GM10847 (cell line): ENCODE measurements around the gene EN2.

Experiments
- POLR2A ChIP-seq: IDR thresholded peaks from 2 replicates; pipeline ENCODE4 v1.6.1; 2011; ENCODE audit not compliant: insufficient read length; ENCODE audit errors: extremely low read depth

Gene EN2

DNA sequence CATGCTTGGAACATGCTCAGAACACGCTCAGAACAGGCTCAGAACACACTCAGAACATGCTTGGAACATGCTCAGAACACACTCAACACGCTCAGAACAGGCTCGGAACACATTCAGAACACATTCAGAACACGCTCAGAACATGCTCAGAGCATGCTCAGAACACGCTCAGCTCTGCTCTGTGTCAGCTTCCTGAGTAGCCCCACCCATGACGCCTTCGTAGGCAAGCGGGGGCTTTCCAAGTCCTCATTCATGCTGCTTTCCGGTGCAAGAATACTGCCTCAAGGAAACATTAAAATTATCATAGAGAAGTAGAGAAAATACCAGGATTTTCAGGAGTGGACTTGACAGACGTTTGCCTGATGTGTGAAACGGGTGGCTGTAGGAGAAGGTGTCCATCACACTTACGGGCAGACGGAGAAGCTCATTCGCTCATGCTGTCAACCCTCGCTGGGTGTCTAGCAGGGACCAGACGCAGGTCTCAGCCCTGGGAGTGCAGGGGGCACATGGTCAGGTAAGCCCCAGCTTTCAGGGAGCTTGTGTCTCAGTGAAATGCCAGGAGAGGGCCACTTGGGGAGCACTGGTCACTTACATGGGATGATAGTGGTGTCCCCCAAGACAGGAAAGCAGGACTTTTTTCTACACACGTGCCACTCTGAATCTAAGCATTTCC is 24.7 kb downstream of the EN2 start:
- no peak for TF ChIP-seq POLR2A

DNA sequence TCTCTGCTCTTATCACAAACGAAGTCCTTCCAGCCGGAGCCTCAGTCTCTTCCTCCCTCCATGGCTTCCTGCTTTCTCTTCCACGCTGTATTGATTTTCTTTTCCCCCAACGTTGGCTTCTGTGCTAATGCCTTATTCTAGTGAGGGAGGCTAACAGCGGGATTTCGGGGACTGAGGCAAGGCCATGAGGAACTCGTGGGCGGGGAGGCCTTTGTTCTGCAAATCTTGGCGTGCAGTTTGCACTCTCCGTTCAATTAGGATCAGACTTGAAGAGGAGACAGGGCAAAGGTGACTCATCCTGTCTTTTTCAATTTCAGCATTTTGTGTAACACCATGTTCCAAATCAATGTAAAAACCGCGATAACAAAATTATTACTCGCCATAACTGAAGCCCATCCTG is 25.3 kb downstream of the EN2 start:
- no peak for TF ChIP-seq POLR2A

DNA sequence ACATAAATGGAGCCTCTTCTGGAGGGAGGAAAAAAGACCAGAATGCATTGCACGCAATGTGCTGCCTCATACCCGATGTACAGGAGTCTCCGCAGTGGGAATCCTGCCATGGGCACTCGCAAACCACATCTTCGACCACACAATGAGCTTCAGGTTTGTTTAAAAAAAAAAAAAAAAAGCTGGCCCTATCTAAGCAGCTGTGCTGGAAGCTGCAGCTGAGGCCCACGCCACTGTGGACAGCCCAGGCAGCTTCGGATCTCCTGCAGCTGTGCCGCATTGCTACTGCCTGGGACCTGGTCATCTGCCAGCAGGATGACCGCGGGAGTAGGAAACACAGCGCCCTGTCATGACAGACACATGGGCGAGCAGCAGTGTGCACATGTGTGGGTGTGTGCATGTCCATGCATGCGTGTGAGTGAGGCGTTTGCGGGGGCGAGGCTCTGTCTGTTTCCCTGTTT is 26.0 kb downstream of the EN2 start:
- no peak for TF ChIP-seq POLR2A

DNA sequence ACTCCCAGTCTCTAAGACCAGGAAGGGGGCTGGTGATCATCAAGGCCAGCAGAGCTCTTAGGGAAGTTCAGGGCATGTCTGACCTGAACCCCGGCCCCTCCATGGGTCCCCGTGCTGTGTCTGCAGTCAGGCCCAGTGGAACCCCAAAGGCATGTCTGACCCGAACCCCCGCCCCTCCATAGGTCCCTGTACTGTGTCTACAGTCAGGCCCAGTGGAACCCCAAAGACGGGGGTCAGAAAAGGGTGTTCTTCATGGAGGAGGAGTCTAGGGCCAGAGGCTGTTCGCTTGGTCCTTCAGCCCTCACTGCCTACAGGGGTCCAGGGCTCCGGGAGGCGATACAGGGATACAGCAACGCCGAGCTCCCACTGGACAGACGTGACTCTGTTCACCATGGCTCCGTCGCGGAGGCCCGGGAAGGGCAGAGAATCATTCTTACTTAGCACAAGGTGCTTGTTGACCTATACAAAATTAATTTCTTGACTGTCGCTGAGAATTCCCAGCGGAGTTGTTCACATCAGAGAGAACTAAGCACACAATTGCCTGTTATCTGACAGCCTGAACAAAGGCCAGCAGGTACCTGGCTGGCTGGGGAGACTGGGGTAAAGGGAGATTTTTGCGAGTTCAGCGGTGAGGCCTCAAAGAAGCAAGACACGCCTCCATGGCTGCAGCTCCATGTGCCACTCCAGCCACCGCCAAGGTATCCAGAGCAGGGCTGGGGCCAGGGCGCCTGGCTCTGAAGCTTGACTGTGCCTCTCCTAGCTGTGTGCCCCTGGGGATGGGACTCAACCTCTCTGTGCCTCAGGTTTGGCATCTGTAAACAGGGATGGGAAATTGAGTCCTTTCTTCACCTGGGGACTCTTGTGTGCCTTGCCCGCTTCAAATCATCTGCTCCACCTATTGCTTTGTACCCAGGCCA is 26.8 kb downstream of the EN2 start:
- no peak for TF ChIP-seq POLR2A

DNA sequence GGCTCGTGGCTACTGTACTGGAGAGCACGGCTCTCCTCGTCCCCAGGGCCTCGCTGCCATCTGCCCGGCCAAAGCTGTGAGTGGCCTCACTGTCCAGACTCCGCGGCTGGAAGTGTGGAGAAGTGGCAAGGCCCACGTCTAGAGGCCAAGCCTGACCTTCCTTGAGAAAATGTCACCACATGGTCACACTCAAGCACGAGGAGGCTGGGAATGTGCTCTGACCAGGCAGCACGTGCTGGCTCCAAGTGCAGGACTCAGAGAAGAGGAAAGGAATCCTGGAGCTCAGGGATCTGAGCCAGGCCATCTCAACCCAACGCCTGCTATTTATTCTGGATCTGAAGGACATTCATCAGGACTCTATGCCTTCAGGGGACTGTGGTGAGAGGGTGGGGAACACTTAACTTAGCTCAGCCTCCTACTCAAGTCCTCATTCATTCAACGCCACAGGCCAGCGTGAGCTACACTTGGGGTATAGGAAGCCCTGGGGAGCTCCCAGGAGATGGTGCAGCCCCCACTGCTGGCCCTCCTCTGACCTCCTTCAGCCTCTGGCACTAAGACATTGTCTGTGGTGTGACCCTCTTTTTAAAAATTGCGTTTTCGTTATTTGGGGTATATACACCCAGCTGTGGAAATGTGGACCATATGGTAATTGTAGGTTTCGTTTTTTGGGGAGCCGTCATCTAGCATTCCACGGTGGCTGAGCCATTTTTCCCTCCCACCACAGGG is 29.0 kb downstream of the EN2 start:
- no peak for TF ChIP-seq POLR2A

DNA sequence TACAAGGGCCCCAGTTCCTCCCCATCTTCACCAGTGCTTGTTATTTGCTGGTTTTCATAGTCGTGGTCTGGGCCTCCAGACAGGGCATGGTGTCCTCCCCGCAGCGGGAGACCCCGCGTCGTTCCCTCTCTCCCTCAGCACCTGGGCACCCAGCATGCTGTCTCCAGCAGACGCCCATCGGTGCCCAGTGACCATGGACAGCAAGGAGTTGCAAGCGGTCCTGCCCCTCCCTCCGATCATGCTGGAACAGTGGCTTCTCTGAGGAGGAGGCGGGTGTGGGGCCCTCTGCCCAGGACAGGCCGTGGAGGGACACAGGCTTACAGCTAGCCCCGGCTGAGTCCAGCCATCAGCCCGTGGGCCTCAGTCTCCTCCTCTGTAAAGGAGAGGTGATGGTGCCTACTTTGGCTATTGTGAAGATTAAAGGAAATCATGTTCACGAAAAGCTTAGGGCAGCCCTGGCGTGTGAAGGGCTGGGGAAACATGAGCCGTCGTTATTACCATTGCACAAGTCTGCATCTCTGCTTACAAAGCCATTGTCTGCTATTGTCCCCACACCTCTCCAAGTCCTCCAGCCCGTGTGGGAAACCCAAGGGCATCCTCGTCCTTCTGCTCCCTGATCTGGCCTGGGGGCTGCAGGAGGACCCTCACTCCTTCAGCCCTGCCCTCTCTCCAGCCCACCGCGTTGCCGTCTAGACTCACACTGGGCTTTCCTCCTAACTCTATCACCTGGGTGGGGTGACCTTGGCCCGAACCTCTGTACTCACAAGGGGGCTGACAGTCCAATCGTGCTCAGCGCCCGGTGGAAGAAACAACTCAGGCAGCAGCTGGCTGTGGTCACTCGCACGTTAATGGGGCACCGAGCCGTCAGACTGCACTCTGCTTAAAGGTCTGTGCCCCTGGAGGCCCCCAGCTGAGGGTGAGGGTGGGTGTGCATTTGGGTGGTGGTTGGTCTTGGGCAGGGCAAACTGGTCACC is 29.9 kb downstream of the EN2 start:
- no peak for TF ChIP-seq POLR2A

DNA sequence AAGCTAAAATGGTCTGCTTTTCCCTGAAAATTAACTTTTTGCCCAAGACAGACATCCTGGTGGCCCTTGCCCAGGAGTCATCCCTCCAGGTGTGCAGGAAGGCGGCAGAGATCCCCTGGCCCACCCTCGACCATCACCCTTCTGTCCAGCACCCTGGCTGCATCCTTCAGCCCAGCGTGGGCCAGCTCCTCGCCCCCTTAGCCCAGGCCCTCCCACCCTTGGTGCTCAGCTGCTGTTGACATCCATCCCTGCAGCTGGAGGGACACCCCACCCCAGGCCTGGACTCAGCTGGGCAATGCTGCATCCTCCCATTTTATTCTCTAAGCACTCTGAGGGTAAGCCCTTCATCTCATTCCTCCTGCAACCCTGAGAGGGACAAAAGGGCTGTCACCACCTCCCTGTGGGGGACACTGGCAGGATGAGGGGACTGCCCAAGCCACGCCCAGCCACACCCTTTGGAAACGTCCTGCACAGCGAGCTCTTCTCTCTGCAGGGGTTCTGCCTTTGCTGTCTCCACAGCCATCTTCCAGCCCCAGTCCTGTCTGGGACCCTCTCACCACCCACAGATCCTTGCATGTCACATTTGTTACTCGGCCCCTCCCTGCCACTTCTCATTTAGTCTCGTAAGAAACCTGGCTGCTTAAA is 30.7 kb downstream of the EN2 start:
- no peak for TF ChIP-seq POLR2A

DNA sequence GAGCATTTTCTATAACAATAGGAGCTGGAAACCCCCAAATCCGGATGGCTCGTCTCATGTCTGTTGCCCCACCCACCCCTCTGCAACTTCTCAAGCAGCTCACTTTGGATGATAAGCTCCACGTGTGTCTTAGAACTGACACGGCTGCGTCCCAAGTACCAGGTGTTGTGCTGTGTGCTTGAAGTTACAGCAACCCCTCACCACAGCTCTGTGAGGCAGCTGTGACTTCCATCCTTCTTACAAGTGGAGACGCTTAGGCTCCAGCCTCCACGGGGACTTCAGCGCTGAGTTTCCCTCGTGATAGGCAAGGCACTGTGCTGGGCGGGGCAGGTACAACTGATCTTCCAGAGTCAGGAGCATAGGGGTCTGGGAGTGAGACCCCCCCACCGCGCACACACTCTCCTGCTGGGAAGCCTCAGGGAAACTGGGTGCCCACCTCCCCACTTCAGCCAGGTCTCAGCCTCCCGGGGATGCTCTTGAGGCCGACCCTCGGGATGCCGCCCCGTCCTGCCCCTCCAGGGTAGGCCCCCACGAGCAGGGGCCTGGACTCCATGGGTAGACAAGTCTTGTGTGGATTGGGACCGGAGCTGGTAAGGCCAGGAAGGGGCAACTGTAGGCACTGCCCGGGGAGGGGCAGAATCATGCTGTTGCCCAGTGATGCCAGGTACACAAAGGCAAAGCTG is 31.4 kb downstream of the EN2 start:
- TF ChIP-seq POLR2A = no peak

DNA sequence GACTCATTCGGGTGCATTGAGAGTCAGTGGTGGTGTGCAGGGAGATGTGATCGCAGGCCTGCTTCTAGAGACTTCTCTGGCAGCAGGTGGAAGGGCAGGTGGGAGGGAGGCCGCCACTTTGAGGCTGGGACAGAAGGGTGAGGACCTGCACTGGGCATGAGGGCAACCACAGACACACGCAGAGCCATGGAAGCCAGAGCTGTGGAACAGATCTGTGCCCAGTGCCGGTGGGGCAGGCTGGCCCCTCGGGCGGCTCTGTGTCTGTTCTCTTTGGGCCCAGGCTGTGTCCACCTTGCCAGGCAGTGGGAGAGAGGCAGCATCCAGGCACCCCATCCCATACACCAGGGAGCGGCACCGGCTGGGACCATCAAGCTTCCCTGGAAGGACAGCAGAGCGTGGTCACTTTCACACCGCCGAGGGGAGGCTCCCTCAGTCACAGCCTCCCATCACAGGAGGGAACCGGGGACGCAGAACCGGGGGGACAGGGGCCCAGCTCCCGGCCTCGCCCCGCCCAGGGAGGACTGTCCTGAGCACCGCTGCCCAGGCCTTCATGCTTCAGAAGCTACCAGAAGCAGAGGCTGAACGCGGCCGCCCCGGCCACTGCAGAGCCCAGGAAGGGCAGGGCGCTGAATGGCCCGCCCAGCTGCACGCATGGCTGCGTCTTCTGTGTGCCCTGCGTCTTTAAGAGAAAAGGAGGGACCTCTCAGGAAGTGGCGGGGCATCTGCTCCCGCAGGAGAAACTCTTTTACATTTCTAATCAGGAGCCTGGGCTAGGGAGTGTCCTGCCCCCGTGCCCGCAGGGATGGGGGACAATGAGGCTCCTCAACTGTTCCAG is 32.1 kb downstream of the EN2 start:
- no peak for TF ChIP-seq POLR2A

DNA sequence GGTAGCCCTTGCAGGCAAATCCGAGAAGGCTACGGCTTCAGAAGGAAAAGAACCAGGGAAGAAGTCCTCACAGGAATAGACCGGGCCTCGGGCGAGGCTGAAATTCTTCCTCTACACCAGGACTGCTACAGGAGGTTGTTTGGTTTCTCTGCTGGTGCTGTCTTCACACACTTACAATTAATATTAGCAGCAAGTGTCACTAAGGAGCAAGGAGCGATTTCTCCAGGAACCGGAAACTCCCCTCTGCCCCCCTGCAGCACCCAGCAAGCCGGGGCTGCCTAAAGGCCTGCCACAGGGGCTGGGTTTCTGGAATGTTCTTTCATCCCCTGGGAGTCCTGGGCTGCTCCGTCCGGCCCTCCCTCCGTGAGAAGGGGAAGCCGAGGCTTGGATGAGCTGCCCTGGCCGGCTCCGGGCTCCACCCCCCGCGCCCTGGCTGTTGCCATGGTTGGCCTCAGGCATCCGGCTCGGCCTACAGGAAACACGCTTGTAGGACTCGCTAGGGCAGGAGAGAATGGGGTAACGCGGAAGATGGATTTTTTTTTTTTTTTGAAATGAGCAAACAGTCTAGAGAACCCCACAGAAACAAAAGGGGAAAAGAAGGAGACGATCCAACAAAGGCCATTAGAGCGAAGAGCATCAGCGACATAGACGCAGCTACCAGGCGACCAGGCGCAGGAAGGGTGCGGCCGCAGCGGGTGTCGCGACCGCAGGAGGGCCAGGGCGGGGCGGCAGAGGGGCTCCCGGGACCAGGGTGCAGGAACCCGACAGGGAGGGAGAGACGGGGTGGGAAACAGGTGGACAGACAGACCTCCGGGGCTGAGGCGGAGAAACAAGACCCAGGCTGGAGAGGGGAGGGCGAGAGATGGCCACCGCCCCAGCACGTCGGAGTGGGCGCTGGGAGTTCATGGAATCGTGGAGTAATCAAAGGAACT is 33.0 kb downstream of the EN2 start:
- no peak for TF ChIP-seq POLR2A

DNA sequence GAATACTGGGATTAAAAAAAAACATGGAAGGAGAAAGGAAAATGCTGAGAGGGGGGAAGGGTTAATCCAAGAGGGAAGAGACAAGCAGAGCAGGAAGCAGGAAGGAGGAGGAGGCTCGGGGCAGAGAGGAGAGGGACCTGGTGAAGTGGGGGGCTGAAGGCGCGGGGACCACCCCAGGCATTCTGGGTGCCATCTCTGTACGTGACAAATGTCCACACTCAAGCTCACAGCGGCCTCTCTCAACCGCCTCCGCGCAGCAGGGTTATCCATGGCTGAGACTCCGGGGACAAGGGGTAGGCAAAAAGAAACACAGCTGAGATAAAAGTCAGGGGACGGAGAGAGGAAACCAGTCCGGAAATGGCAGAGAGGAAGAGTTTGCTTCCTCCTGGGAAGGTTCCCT is 33.9 kb downstream of the EN2 start:
- TF ChIP-seq POLR2A = no peak
